Right forelimb (tissue), 1 donor: ENCODE data around the gene DNTT.
"Not testable (repeated sequence)": the region's sequence is repeated elsewhere in the genome, so short reads cannot be mapped to it uniquely, and the experiment has no call there.

Source experiments
- DNase-seq: peaks from one replicate; pipeline ENCODE4 v3.0.0-alpha.2; 2018

The DNTT gene

GRCh38 chr10:96276831-96277230 lies 27.4 kb upstream of the DNTT start:
- DNase-seq: no peak

- no peak for DNase-seq
Observed at GRCh38 chr10:96279191-96279641, 25.0 kb upstream of the DNTT start.

GRCh38 chr10:96280859-96281258 lies 23.4 kb upstream of the DNTT start:
- no peak for DNase-seq

GRCh38 chr10:96281444-96282029 lies 22.7 kb upstream of the DNTT start:
- DNase-seq: no peak

- no peak for DNase-seq
Observed at GRCh38 chr10:96283351-96283750, 20.9 kb upstream of the DNTT start.

GRCh38 chr10:96283756-96284155 lies 20.5 kb upstream of the DNTT start:
- no peak for DNase-seq

GRCh38 chr10:96285331-96285752 lies 18.9 kb upstream of the DNTT start:
- DNase-seq: no peak

GRCh38 chr10:96287392-96288105 lies 16.7 kb upstream of the DNTT start:
- no peak for DNase-seq

GRCh38 chr10:96288151-96288621 lies 16.0 kb upstream of the DNTT start:
- no peak for DNase-seq

- no peak for DNase-seq
Observed at GRCh38 chr10:96289218-96289910, 14.9 kb upstream of the DNTT start.

GRCh38 chr10:96290368-96291133 lies 13.7 kb upstream of the DNTT start:
- DNase-seq: no peak

GRCh38 chr10:96292971-96293920 lies 11.0 kb upstream of the DNTT start:
- no peak for DNase-seq

- DNase-seq: no peak
Observed at GRCh38 chr10:96295475-96295874, 8.8 kb upstream of the DNTT start.

GRCh38 chr10:96297486-96297885 lies 6.7 kb upstream of the DNTT start:
- DNase-seq: no peak

- DNase-seq: no peak
Observed at GRCh38 chr10:96298362-96298761, 5.9 kb upstream of the DNTT start.

- DNase-seq: no peak
Observed at GRCh38 chr10:96299383-96299782, 4.9 kb upstream of the DNTT start.

- DNase-seq: no peak
Observed at GRCh38 chr10:96301616-96302015, 2.6 kb upstream of the DNTT start.

GRCh38 chr10:96305019-96305418 lies 785 bp downstream of the DNTT start:
- DNase-seq: no peak

GRCh38 chr10:96306516-96306915 lies 2.3 kb downstream of the DNTT start:
- no peak for DNase-seq

- not testable (repeated sequence) for DNase-seq
Observed at GRCh38 chr10:96308854-96309253, 4.6 kb downstream of the DNTT start.

GRCh38 chr10:96309628-96310320 lies 5.5 kb downstream of the DNTT start:
- DNase-seq: no peak
